HG03439 (cell line): ENCODE data around the gene ALPK3.

ENCODE experiments used
- ATAC-seq: cut with Tn5 transposase; IDR thresholded peaks from one replicate; pipeline ENCODE4 v1.9.1; 2021; ENCODE audit warnings: mild to moderate bottlenecking, moderate library complexity; ENCODE audit not compliant: unreplicated experiment

Gene ALPK3

DNA sequence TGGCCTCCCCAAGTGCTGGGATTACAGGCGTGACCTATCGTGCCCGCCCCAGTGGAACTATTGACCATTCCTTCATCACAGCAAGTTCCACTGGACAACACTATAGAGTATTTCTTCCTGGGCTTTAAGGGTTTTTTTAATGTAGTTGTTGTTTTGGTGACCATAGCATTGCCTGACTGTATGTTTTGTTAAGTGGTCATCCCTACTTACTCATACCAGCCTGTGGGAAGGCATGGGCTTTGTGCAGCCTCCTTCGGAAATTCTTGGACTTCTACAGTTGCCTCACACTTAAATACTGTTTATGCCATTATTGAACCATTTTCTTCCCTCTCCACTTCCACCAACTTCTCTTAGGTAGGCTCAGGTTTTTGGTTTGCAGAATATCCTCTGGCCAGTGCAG lies 19.9 kb upstream of the ALPK3 start:
- ATAC-seq: no peak

DNA sequence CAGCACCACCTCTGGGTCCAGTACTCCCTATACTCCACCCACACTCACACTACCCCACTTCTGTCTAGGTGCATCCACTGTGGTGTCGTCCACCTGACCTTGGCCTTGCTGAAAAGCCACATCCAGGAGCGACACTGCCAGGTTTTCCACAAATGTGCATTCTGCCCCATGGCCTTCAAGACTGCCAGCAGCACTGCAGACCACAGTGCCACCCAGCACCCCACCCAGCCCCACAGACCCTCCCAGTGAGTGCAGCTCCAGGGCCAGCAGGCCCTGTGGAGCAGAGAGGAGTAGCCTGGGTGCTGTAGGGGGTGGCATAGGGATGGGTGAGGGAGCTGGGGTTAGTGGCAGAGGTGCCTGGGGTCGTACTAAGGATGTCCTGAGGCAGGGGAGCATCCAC lies 19.4 kb upstream of the ALPK3 start:
- ATAC-seq: no peak

DNA sequence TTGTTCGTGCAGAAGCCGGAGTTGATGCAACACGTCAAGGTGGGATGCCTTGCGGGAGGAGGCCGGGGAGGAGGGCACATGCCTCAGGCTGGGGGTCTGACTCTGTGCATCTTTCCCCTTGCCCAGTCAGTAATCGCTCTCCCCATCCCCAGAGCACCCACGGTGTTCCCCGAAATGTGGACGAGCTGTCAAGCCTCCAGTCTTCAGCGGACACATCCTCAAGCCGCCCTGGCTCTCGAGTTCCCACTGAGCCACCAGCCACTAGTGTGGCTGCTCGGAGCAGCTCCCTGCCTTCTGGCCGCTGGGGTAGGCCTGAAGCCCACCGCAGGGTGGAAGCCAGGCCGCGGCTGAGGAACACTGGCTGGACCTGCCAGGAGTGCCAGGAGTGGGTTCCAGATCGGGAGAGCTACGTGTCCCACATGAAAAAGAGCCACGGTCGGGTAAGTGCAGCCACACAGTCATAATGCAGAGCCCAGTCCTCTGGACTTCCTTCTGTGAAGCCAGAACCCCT lies 18.7 kb upstream of the ALPK3 start:
- ATAC-seq: no peak

DNA sequence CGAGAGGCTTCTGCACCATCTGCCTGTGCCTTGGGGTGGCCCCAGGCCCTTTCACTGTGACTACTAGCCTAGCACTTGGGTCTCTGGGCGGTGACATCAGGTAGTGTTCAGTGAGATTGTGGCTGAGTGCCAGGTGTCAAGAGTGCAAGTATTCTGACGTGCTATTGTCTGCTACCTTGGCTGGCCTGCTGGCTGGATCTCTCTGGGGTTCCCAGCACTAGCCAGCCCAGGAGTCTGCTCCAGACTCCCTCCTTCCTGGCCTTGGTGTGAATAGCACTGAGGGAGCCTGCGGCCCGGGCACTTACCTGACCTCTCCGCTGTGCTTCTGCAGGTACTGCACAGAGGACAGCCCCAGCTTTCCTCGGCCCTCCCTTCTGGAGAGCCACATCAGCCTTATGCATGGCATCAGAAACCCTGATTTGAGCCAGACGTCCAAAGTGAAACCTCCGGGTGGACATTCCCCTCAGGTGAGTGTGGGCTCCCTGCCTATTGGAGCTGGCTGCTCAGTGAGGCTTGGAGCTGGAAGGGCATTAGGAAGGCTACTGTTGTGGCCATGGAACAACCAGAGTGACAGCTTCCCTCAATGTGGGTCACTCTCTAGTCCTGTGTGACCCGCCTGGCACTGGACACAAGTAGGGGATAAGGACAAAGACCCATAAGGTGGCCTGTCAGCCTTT lies 17.5 kb upstream of the ALPK3 start:
- no peak for ATAC-seq

DNA sequence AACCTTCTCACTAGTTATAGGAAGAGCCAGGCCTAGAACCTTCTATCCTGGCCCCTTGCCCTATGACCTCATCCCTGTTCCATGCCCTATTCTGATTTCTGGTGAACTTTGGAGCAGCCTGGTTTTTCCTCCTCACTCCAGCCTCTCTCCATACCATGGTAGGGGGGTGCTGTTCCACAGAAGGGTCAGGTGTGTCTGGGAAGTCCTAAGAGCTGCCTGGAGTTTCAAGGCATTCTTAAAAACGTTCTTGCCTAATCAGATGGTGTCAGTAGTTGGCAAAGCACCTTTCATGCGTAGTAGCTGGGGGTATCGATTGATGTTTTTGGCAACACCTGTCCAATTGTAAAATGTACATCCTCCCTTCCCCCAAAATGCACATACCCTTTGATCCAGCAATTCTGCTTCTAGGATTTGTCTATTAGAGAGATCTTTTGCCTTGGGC lies 16.8 kb upstream of the ALPK3 start:
- ATAC-seq: no peak

DNA sequence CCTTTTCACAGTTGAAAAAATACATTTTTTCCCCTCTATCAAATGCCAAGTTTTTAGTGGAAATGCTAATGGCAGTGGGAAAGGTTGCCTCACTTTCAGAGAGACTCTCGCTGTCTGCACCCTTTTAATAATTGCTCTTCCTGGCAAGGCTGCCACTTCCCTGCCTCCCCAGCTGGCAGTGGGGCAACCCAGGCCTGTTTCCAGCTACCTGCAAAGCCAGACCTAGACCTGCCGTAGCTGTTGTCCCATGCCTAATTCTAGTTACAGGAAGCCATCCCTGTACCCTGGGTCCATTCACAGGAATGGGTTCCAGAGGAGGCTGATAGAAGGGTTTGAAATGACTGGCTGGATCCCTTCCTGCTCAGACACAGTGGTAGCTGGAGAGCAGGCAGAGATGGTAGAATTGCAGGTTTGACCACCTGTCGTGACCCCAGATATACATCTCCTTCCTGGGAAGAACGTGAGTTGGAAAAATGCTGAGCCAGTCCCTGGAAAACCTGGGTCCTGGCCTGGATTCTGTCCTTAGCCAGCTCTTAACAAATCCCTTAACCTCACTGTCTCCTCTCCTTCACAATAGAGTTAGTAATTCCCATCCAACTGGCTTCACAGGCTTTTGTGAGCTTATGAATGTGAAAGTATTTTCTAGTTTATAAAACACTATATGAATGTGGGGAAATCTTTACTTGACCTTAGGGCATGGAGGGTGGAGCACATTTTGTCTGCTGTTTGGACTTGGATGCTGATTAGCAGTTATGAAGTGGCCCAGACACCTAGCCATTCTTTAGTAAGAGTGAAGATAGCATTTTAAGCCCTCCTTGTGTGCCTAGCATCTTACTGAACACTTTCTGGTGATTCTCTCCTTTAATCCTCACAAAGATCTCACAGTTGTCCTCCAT lies 12.9 kb upstream of the ALPK3 start:
- no peak for ATAC-seq

DNA sequence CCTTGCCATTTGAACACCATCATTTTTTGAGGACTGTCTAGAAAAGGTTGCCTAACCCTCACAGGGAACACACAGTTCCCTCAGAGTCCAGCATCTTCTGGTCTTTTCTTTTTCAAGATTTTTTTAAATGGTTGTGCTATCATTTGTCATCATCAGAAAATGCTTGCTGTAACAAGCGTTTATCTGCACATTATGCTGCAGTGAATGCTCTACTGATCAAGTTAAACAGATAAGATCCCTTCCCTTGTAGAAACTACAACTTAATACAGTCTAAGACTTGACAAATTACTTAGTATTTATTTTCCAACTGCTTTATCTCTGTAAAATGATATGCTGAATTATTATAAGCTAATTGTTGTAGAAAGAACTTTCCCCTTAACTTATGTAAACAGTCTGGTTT lies 11.9 kb upstream of the ALPK3 start:
- ATAC-seq: no peak

DNA sequence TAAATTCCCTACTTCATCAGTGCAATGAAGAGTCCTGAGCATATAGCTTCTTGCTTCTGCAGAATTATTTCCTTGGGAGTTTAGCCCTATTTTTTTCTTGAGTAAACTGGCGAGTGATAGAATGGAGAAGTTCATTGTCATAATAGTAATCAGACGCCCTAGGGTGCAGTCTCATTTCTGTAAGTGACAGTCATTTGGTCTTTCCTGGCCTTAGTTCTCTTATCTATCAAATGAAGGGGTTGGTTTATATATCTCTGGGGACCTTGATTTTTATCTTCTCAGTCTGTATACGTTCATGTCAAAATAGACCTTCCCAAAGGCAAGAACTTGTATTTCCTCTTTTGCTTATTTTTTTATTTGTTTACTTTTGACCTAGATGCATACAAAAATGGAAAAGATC lies 9.9 kb upstream of the ALPK3 start:
- ATAC-seq: no peak

DNA sequence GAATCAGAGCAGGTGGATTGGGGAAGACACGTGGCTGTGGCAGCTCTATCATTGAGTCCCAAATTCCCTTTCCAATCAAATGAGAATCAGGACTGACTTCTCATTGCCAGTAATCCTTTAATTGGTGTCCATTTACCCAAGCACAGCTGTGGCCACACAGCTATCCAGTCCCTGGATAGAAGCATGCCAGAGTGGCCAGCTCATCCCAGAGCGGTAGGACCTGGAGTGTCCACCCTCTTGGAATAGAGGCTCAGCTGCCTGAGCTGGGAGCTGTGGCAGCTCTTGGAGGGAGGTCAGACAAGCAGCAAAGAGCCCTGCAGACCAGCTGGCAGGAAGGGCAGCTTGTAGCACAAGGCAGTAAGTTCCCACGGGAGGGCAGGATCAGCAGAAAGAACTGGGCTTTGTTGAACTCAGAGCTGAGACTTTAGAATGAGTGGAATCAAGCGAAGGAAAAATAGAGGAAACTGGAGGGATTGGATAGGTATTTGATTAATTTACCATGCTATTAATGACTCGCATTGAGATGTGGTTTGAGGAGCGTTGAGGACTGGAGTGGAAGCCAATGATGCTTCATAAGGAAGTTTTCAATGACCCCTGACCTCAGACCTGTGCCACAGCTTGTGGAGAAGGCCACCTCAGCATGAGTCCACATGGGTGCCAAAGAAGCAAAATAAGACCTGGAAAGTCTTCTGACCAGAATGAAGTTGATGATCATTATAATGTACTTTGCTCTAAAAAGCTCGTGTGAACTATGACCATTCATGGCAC lies 6.9 kb upstream of the ALPK3 start:
- ATAC-seq: no peak

DNA sequence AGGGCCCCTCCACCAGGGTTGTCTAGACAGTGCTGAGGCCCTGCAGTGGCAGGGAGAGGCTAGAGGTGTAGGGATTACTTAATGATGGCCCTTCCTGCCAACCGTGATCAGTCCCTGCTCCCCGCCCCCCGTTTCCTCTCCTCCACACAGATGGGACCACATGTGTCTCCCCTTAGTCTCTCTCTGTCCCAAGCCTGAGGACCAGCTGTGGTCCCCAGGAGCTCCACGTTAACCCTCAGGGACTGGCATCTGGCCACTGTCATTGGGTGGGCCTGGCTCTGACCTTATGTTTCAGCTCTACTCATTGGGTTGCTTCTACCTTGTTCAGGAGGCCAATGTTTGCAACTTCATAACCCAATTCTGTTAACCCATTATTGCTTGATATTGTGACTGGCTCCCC lies 6.0 kb upstream of the ALPK3 start:
- ATAC-seq: no peak

DNA sequence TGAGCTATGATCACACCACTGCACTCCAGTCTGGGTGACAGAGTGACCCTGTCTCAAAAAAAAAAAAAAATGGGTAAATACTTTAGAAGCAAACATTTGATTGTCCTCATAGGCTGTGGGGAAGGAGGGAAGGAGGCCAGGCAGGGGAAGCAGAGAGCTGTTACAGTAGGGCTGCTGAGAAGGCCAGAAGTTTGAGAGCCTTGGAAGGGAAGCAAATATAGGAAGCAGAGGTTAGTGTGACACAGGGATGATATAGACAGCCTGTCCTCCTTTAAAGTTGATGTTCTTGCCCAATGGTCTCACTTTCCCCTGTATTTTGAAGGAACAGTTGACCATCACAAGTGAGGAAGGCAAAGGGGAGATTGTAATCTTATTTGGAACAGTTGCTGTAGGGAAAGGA lies 5.3 kb upstream of the ALPK3 start:
- ATAC-seq: no peak

DNA sequence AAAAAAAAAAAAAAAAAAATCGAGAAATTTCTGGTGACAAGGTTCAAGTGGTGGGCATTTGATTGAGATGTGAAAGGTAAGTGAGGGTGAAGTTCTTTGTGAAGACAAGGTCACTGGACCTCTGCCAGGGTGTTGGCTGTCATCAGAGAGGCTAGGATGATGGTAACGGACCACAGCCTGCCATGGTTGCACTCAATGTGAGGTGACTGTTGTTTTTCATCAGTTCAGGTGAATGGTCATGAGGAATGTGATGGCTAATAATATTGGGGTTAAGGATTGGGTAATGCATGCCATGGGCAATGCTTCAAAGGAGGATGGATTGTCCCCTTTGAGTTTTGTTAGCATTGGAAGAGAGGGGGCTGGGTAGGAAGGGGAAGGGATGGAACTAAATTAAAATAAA lies 4.3 kb upstream of the ALPK3 start:
- no peak for ATAC-seq

DNA sequence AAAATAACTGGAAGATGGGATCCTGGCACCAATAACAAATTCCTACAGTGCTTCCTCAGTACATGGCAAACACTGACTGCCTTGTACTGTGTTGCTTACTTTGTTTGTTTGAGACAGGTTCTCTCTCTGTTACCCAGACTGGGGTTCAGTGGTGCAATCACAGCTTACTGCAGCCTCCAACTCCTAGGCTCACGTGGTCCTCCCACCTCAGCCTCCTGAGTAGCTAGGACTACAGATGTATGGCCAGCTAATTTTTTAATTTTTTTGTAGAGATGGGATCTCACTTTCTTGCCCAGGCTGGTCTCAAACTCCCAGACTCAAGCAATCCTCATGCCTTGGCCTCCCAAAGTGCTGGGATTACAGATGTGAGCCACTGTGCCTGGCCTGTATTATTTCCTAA lies 3.7 kb upstream of the ALPK3 start:
- no peak for ATAC-seq

DNA sequence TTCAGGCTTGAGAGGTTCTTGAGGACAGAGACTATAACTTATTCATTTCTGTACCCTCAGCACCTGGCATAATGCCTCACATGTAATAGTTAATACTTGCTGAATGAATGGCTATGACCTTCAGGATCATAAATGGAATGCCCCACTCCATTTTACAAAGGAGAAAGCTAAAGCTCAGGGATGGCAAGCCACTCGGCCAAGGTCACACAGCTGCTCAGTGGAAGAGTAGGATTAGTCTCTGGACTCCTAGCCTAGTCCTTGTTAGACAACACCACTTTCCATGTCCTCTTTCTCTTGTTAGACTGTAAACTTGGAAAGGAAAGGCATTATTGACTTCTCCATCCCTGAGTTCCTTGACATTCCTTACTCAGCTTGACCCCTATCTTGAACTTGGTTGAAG lies 3.2 kb upstream of the ALPK3 start:
- no peak for ATAC-seq

DNA sequence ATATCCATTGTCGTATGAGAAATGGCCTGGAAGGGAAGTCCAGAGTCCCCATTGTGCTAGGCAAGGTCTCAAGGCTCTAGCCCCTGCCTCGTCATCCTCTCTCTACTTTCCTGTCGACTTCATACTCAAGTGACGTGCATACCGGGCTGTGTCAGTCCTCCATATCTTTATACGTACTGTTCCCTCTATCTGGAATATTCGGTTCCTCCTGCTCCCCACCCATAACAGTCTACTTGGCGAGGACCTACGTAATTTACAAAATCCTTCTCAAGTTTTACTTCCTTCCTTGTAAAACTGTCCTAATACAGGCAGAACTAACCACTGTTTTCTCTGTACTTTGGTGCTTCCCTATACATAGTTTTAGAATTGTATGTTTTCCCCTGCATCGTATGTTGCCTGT lies 2.2 kb upstream of the ALPK3 start:
- ATAC-seq: no peak

DNA sequence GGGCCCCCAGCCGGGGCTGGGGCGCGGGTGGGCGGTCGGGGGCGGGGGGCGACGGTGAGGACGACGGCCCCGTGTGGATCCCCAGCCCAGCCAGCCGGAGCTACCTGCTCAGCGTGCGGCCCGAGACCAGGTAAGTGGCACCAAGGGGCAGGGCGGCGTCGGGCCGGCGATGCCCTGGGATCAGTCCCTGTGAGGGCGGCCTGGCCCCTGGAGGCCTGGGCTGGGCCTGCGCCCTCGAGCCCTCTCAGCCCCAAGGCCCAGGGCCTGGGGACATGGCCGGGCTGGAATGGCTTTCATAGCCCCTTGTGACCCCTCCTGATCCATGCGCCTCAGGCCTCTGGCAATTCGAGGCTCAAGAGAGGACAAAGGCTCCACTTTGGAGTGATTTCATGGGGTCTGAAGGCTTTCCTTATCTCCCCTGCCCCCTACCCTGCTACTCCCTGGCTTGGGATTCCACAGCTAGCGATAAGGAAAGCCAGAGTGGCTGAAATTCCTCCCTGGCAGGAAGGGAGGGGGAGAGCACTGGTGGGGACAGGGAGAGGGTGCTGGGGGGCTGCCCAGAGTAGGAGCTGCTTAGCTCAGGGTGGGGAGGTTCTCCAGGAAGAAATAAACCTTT lies 418 bp downstream of the ALPK3 start:
- ATAC-seq: no peak

DNA sequence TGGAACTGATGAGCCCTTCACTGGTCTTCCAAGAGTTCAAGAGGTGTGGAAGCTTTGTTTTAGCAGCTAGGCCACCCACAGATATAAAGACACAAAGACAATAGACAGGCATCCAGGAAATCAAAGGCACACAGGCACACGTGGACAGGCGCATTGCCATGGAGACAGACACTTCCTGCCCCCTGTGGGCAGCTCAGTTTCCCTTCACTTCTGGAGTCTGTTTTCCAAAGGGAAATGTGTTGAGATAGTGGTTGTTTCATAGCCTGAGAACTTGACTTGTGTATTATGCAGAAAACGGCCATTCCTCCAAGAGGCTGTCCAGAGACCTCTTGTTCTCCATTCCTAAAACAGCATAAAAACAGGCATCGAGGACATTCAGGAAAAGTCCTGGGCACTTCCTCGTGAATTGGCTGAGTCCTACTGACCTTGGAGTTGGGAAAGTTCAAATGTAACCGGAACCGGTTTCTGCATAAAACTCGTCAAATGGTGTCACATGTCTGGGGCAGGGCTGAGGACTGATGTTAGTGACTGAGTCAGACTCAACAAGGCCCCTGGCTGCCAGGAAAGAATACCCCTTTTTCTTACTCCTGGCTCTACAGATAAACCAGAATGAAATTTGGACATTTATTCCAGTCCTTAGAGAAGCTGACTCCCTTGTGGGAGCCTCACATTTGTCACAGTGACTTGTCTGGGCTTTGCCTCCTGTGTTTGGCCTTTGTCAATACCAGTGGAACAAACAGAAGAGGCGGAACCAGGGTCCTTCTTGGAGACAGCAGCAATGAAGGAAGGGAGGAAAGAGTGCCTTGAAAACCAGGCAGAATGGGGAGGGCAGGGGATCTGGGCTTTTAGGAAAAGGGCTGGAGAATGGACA lies 1.3 kb downstream of the ALPK3 start:
- ATAC-seq: no peak

DNA sequence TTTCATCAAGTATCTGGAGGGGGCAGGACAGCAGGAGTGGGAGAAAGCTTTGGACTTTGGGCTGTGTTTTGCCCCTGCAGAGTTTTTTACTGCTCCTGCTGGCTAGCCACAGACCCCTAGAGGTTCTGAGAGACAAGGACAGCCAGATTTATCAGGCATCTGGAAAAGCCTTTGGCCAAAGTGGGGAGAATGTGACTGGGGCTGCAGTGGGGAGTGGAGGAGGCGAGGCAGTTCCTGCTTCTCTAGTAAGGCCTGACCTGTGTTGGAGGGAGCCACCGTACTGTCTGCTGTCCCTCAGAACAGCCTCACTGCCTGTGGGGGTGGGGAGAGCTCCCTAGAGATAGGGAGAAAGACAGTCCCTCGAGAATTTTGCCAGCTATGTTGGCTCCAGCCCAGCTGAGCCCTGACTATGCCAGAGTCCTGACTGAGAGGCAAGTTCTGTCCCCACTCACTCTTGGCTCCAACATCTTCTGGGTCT lies 2.2 kb downstream of the ALPK3 start:
- ATAC-seq: no peak

DNA sequence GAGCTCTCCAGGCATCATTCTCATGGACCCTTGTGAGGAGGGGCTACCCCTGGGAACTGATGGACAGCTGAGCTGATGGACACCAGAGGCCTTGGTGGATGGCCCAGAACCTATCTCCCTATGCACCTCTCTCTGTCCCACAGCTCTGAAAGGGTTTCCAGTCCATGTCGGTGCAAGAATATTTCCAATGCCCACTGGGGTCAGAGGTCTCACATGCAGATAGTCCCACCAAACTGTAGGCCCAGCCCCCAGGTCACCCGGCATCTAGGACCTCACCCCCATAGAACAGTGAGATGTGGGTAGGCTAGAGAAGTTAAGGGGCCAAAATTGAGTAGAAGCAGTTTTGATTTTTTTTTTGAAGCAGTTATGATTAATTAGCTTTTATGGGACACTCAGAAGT lies 2.6 kb downstream of the ALPK3 start:
- no peak for ATAC-seq

DNA sequence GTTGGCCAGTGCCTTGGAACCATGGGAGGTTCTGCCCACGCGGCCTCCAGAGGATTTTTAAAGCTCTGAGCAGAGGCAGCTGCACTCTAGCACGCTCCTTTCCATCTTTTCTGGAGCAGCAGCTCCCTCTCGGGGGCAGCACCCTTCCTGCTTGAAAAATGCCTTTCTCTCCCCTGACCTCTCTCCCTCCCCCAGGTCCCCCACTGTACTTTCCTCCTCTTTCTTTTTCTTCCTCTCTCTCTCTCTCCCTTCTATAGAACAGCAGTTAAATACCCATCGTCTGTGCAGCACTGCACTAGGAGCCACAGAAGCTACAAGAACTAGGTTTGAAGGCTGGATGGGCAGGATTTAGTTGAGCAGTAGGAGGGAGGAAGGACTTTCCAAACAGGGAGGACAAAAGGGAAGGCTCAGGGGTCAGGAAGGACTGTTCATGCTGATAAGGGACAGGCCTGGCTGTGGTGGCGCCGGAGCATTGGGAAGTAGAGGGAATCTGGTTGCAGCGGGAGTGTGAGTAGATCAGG lies 4.4 kb downstream of the ALPK3 start:
- no peak for ATAC-seq
